ENCODE data around the gene UBE2E2. TPM values are rescaled to one million over a fixed set of nuclear protein-coding genes. Genes with fewer than 3 reads are reported as not detected.

The UBE2E2 gene
- total and polyA plus RNA-seq, 4 donors, result 21.5 to 87.5 (median 29.0) TPM

DNA sequence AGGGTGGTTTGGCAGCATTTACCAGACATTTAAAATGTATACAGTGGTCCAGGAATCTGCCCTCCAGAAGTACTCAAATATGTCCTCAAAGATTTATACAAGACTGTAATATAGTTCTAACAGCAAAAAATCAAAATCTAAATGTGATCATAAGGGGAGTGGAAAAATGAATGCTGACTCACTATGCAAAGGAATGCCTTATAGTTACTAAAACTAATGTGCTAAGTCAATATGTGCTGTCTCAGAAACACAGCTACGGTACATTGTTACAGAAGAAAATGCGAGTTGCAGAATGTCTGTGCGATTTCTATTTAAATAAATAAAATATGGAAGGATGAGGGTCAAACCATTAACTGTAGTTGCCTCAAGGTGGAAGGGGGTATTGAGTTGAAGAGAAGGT lies 372.6 kb downstream of the UBE2E2 start:
- no peak for DNase-seq
- H3K36me3 ChIP-seq (ENCODE audit: control insufficient read depth in 4 of 4, insufficient read depth in 4 of 4, low read length in 4 of 4), result no peaks in the 10 kb centered on the region
- peaks cover 0 to 5% (median 0%) of the 10 kb centered on the region in 4 donors for H3K9me3 ChIP-seq (ENCODE audit: control insufficient read depth in 4 of 4, insufficient read depth in 3 of 4, low read length in 3 of 4)
- TF ChIP-seq, protein P1, sequence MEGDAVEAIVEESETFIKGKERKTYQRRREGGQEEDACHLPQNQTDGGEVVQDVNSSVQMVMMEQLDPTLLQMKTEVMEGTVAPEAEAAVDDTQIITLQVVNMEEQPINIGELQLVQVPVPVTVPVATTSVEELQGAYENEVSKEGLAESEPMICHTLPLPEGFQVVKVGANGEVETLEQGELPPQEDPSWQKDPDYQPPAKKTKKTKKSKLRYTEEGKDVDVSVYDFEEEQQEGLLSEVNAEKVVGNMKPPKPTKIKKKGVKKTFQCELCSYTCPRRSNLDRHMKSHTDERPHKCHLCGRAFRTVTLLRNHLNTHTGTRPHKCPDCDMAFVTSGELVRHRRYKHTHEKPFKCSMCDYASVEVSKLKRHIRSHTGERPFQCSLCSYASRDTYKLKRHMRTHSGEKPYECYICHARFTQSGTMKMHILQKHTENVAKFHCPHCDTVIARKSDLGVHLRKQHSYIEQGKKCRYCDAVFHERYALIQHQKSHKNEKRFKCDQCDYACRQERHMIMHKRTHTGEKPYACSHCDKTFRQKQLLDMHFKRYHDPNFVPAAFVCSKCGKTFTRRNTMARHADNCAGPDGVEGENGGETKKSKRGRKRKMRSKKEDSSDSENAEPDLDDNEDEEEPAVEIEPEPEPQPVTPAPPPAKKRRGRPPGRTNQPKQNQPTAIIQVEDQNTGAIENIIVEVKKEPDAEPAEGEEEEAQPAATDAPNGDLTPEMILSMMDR (IDR thresholded peaks at IDR 0.05; ENCODE audit: control extremely low read depth, extremely low read depth), result no peak
- no peaks in the 10 kb centered on the region for H3K27me3 ChIP-seq (ENCODE audit: control insufficient read depth in 3 of 3, insufficient read depth in 3 of 3, low read length in 2 of 3)
- H3K27ac ChIP-seq (ENCODE audit: low read depth in 1 of 2, low read length in 1 of 2), result no peak overlapping the region
- H3K4me1 ChIP-seq (ENCODE audit: control insufficient read depth in 5 of 5, insufficient read depth in 5 of 5, low read length in 5 of 5), result no peaks in the 10 kb centered on the region
- 92 to 97% methylated on average over 3 of the region's 3 CpGs for WGBS, 2 donors
- H3K9ac ChIP-seq (ENCODE audit: insufficient read depth in 1 of 2, low read length in 2 of 2), result no peak overlapping the region
- ATAC-seq (ENCODE audit: insufficient read depth, low FRiP score), result no peak
- H3K4me3 ChIP-seq, result no peak overlapping the region

GRCh38 chr3:23576379-23576959 lies 373.3 kb downstream of the UBE2E2 start:
- peaks cover 0 to 5% (median 0%) of the 10 kb centered on the region in 4 donors for H3K9me3 ChIP-seq (ENCODE audit: control insufficient read depth in 4 of 4, insufficient read depth in 3 of 4, low read length in 3 of 4)
- WGBS, 2 donors, result 51 to 73% methylated on average over 2 of the region's 2 CpGs
- no peak overlapping the region for H3K27ac ChIP-seq (ENCODE audit: low read depth in 1 of 2, low read length in 1 of 2)
- no peak overlapping the region for H3K4me3 ChIP-seq
- H3K27me3 ChIP-seq (ENCODE audit: control insufficient read depth in 3 of 3, insufficient read depth in 3 of 3, low read length in 2 of 3), result no peaks in the 10 kb centered on the region
- no peak for ATAC-seq (ENCODE audit: insufficient read depth, low FRiP score)
- no peak overlapping the region for H3K9ac ChIP-seq (ENCODE audit: insufficient read depth in 1 of 2, low read length in 2 of 2)
- TF ChIP-seq, protein P1 (IDR thresholded peaks at IDR 0.05; ENCODE audit: control extremely low read depth, extremely low read depth), result no peak
- no peaks in the 10 kb centered on the region for H3K36me3 ChIP-seq (ENCODE audit: control insufficient read depth in 4 of 4, insufficient read depth in 4 of 4, low read length in 4 of 4)
- no peaks in the 10 kb centered on the region for H3K4me1 ChIP-seq (ENCODE audit: control insufficient read depth in 5 of 5, insufficient read depth in 5 of 5, low read length in 5 of 5)
- no peak for DNase-seq

DNA sequence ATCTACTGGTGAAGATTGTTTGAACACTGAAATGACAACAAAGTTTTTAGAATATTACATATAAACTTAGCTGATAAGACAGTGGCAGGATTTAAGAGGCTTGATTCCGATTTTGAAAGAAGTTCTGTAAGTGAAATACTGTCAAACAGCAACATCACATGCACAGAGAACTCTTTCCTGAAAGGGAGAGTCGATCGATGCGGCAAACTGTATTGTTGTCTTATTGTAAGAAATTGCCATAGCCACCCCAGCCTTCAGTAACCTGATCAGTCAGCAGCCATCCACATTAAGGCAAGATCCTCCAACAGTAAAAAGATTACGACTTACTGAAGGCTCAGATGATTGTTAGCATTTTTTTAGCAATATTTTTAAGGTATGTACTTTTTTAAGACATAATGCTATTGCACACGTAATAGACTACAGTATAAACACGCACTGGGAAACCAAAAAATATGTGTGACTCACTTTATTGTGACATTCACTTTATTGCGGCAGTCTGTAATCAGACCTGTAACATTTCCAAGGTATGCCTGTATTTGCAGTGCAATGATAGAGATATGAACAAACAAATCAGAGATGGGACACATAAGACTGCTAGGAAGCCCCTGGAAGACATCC lies 377.1 kb downstream of the UBE2E2 start:
- H3K27me3 ChIP-seq (ENCODE audit: control insufficient read depth in 3 of 3, insufficient read depth in 3 of 3, low read length in 2 of 3), result no peaks in the 10 kb centered on the region
- ATAC-seq (ENCODE audit: insufficient read depth, low FRiP score), result no peak
- TF ChIP-seq, protein P1 (IDR thresholded peaks at IDR 0.05; ENCODE audit: control extremely low read depth, extremely low read depth), result no peak
- H3K27ac ChIP-seq (ENCODE audit: low read depth in 1 of 2, low read length in 1 of 2), result no peak overlapping the region
- peaks cover 0 to 5% (median 0%) of the 10 kb centered on the region in 4 donors for H3K9me3 ChIP-seq (ENCODE audit: control insufficient read depth in 4 of 4, insufficient read depth in 3 of 4, low read length in 3 of 4)
- H3K4me3 ChIP-seq, result no peak overlapping the region
- peaks cover 0 to 2% (median 0%) of the 10 kb centered on the region in 4 donors for H3K36me3 ChIP-seq (ENCODE audit: control insufficient read depth in 4 of 4, insufficient read depth in 4 of 4, low read length in 4 of 4)
- no peaks in the 10 kb centered on the region for H3K4me1 ChIP-seq (ENCODE audit: control insufficient read depth in 5 of 5, insufficient read depth in 5 of 5, low read length in 5 of 5)
- WGBS, 2 donors, result 89 to 90% methylated on average over 8 of the region's 8 CpGs
- H3K9ac ChIP-seq (ENCODE audit: insufficient read depth in 1 of 2, low read length in 2 of 2), result no peak overlapping the region
- no peak for DNase-seq

Data from lung (tissue), 12 donors.